SU-DHL-6 (cell line): Measurements from ENCODE around the gene PDE7B.

Experiments
- H2AFZ ChIP-seq: fragments of 200-600 bp; sonication (generic); 2 replicates; pipeline ENCODE4 v1.6.1; 2014; ENCODE audit warnings: low read depth, mild to moderate bottlenecking, moderate library complexity, mixed read lengths, antibody characterized with exemption, low read length; ENCODE audit not compliant: severe bottlenecking
- H3F3A ChIP-seq: fragments of 200-600 bp; shearing (Covaris generic); 2 replicates; pipeline ENCODE4 v1.6.0; 2016; ENCODE audit warnings: antibody characterized with exemption, mild to moderate bottlenecking; ENCODE audit not compliant: insufficient read depth
- H3K27ac ChIP-seq: fragments of 200-600 bp; sonication (generic); 2 replicates; pipeline ENCODE4 v1.5.1; 2016; ENCODE audit warnings: low read depth, mild to moderate bottlenecking, low read length, moderate library complexity, mixed read lengths
- H3K27me3 ChIP-seq: fragments of 200-600 bp; sonication (generic), shearing (Covaris generic); 2 replicates; pipeline ENCODE4 v1.6.0; 2014; ENCODE audit warnings: mild to moderate bottlenecking, low read length
- H3K36me3 ChIP-seq: fragments of 200-600 bp; sonication (generic); 2 replicates; pipeline ENCODE4 v1.6.1; 2014; ENCODE audit warnings: mild to moderate bottlenecking, low read length, mixed read lengths
- H3K4me2 ChIP-seq: fragments of 300-600, 200-600 bp; shearing (Covaris generic), sonication (generic); 2 replicates; pipeline ENCODE4 v1.6.0; 2014; ENCODE audit warnings: low read length, low read depth, mild to moderate bottlenecking; ENCODE audit not compliant: poor library complexity, severe bottlenecking
- H3K4me3 ChIP-seq: fragments of 200-600 bp; sonication (generic); 2 replicates; pipeline ENCODE4 v1.5.1; 2014; ENCODE audit warnings: antibody characterized with exemption, low read length, mild to moderate bottlenecking, mixed read lengths; ENCODE audit not compliant: insufficient read depth, poor library complexity, severe bottlenecking
- H3K79me2 ChIP-seq: fragments of 200-600 bp; sonication (generic); 2 replicates; pipeline ENCODE4 v1.6.1; 2014; ENCODE audit warnings: mild to moderate bottlenecking, low read length, moderate library complexity; ENCODE audit not compliant: insufficient read depth
- H3K9ac ChIP-seq: fragments of 200-600 bp; sonication (generic); 2 replicates; pipeline ENCODE4 v1.7.0; 2014; ENCODE audit warnings: mild to moderate bottlenecking, low read length
- H3K9me2 ChIP-seq: fragments of 200-600 bp; sonication (generic); replicated peaks from 2 replicates; pipeline ENCODE4 v1.6.1; 2014; ENCODE audit warnings: low read length; ENCODE audit not compliant: insufficient read depth
- H3K9me3 ChIP-seq: fragments of 200-600 bp; sonication (generic); 2 replicates; pipeline ENCODE4 v1.6.1; 2014; ENCODE audit warnings: low read length, mixed read lengths; ENCODE audit not compliant: insufficient read depth
- H4K20me1 ChIP-seq: fragments of 200-600 bp; sonication (generic); 2 replicates; pipeline ENCODE4 v1.6.1; 2014; ENCODE audit warnings: low read depth, mild to moderate bottlenecking, antibody characterized with exemption, low read length, moderate library complexity, mixed read lengths
- EZH2phosphoT487 ChIP-seq: fragments of 200-600 bp; sonication (generic), shearing (Covaris generic); conservative IDR thresholded peaks from 2 replicates; pipeline ENCODE4 v1.6.1; 2018; ENCODE audit warnings: mild to moderate bottlenecking, antibody characterized with exemption, low read length, moderate library complexity, mixed read lengths
- TF ChIP-seq, protein P1 (sequence below): fragments of 200-600 bp; sonication (generic); IDR thresholded peaks from one replicate; pipeline ENCODE4 v1.5.1; 2017; ENCODE audit warnings: antibody characterized with exemption, mild to moderate bottlenecking, low read length, moderate library complexity; ENCODE audit not compliant: insufficient read depth, poor library complexity, severe bottlenecking

The PDE7B gene

GRCh38 chr6:135820340-135820739 is 31.2 kb upstream of the PDE7B start:
- TF ChIP-seq, protein P1, sequence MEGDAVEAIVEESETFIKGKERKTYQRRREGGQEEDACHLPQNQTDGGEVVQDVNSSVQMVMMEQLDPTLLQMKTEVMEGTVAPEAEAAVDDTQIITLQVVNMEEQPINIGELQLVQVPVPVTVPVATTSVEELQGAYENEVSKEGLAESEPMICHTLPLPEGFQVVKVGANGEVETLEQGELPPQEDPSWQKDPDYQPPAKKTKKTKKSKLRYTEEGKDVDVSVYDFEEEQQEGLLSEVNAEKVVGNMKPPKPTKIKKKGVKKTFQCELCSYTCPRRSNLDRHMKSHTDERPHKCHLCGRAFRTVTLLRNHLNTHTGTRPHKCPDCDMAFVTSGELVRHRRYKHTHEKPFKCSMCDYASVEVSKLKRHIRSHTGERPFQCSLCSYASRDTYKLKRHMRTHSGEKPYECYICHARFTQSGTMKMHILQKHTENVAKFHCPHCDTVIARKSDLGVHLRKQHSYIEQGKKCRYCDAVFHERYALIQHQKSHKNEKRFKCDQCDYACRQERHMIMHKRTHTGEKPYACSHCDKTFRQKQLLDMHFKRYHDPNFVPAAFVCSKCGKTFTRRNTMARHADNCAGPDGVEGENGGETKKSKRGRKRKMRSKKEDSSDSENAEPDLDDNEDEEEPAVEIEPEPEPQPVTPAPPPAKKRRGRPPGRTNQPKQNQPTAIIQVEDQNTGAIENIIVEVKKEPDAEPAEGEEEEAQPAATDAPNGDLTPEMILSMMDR = no peak
- TF ChIP-seq EZH2phosphoT487 = no peak
- no peaks in the 10 kb centered on the region for H3K27me3 ChIP-seq

DNA sequence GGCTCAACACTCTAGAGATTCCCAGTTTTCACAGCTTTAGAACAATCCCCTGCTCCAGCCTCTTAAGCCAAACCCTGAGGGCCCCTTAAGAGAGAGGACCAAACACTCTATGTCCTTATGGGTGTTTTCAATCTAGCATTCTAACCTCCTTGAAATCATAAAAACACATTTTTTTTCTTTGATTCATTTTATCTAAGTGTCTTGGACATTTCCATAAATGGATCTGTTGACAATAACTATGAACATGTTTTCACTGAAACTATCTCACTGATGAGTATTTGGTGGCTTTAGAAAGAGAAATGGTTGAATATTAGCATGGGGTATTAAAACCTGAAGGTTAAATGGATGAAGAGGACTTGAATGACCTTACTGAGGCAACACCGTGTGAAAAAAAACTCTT is 27.6 kb upstream of the PDE7B start:
- Histone ChIP-seq H3K27me3 (no peaks in the 10 kb centered on the region), H3K79me2 (no peaks in the 10 kb centered on the region), H3K4me3 (no peak overlapping the region), H3F3A (no peaks in the 10 kb centered on the region), H3K36me3 (no peaks in the 10 kb centered on the region), H3K27ac (no peak overlapping the region), H2AFZ (no peak overlapping the region), H4K20me1 (no peaks in the 10 kb centered on the region), H3K9ac (no peak overlapping the region), H3K9me3 (no peaks in the 10 kb centered on the region), H3K4me2 (no peak overlapping the region), H3K9me2 (no peaks in the 10 kb centered on the region)
- TF ChIP-seq, protein P1 = no peak
- no peak for TF ChIP-seq EZH2phosphoT487

More at GRCh38 chr6:135820340-135820739, 31.2 kb upstream of the PDE7B start:
- no peaks in the 10 kb centered on the region for H3K9me3 ChIP-seq
- H3K4me3 ChIP-seq = no peak overlapping the region
- H3K27ac ChIP-seq = no peak overlapping the region
- no peak overlapping the region for H3K4me2 ChIP-seq
- no peak overlapping the region for H2AFZ ChIP-seq
- H4K20me1 ChIP-seq = no peaks in the 10 kb centered on the region
- H3K9ac ChIP-seq = no peak overlapping the region
- no peaks in the 10 kb centered on the region for H3K36me3 ChIP-seq
- no peaks in the 10 kb centered on the region for H3K79me2 ChIP-seq
- H3K9me2 ChIP-seq = no peaks in the 10 kb centered on the region
- no peaks in the 10 kb centered on the region for H3F3A ChIP-seq

GRCh38 chr6:135826236-135826804 is 25.2 kb upstream of the PDE7B start:
- H3K4me2 ChIP-seq = no peak overlapping the region
- no peak overlapping the region for H2AFZ ChIP-seq
- no peaks in the 10 kb centered on the region for H3K79me2 ChIP-seq
- no peaks in the 10 kb centered on the region for H3F3A ChIP-seq
- no peaks in the 10 kb centered on the region for H4K20me1 ChIP-seq
- no peaks in the 10 kb centered on the region for H3K36me3 ChIP-seq
- no peaks in the 10 kb centered on the region for H3K9me2 ChIP-seq
- H3K9ac ChIP-seq = no peak overlapping the region
- no peak overlapping the region for H3K4me3 ChIP-seq
- H3K27me3 ChIP-seq = no peaks in the 10 kb centered on the region
- TF ChIP-seq EZH2phosphoT487 = no peak
- TF ChIP-seq, protein P1 = no peak
- H3K9me3 ChIP-seq = no peaks in the 10 kb centered on the region
- H3K27ac ChIP-seq = no peak overlapping the region
